MM.1S (cell line): ENCODE measurements around the gene PIK3R1.
"Not testable (repeated sequence)": the region's sequence is repeated elsewhere in the genome, so short reads cannot be mapped to it uniquely, and the experiment has no call there.

Experiments
- DNase-seq: peaks from one replicate; pipeline ENCODE4 v3.0.0-alpha.2; 2015
- H2AFZ ChIP-seq: fragments of 300-600 bp; sonication (generic); 2 replicates; pipeline ENCODE4 v1.6.0; 2016; ENCODE audit warnings: antibody characterized with exemption, low read length
- H3F3A ChIP-seq: fragments of 300-600 bp; sonication (generic); 2 replicates; pipeline ENCODE4 v1.6.1; 2016; ENCODE audit warnings: mild to moderate bottlenecking, antibody characterized with exemption, low read length, moderate library complexity, mixed read lengths; ENCODE audit not compliant: insufficient read depth
- H3K27ac ChIP-seq: fragments of 300-600 bp; sonication (generic); 2 replicates; pipeline ENCODE4 v1.5.1; 2016; ENCODE audit warnings: mild to moderate bottlenecking, low read length
- H3K27me3 ChIP-seq: fragments of 300-600 bp; sonication (generic); replicated peaks from 2 replicates; pipeline ENCODE4 v1.6.0; 2016; ENCODE audit warnings: low read length; ENCODE audit not compliant: insufficient read depth
- H3K36me3 ChIP-seq: fragments of 300-600 bp; sonication (generic); replicated peaks from 2 replicates; pipeline ENCODE4 v1.6.1; 2016; ENCODE audit warnings: mild to moderate bottlenecking, low read length, mixed read lengths; ENCODE audit not compliant: insufficient read depth
- H3K4me1 ChIP-seq: fragments of 300-600 bp; sonication (generic); 2 replicates; pipeline ENCODE4 v1.6.1; 2016; ENCODE audit warnings: low read length, mixed read lengths
- H3K4me2 ChIP-seq: fragments of 300-600 bp; sonication (generic); 2 replicates; pipeline ENCODE4 v1.6.0; 2016; ENCODE audit warnings: low read depth, low read length
- H3K4me3 ChIP-seq: fragments of 300-600 bp; sonication (generic); 2 replicates; pipeline ENCODE4 v1.5.1; 2016; ENCODE audit warnings: low read length, mixed read lengths
- H3K79me2 ChIP-seq: fragments of 300-600 bp; sonication (generic); 2 replicates; pipeline ENCODE4 v1.6.1; 2016; ENCODE audit warnings: mixed run types, low read length, mixed read lengths
- H3K9ac ChIP-seq: fragments of 300-600 bp; sonication (generic); 2 replicates; pipeline ENCODE4 v1.6.1; 2016; ENCODE audit warnings: low read length, mixed read lengths
- H3K9me2 ChIP-seq: fragments of 300-600 bp; sonication (generic); replicated peaks from 2 replicates; pipeline ENCODE4 v1.6.1; 2016; ENCODE audit warnings: mild to moderate bottlenecking, low read length, mixed read lengths; ENCODE audit not compliant: insufficient read depth
- H3K9me3 ChIP-seq: fragments of 300-600 bp; sonication (generic); replicated peaks from 2 replicates; pipeline ENCODE4 v1.6.1; 2016; ENCODE audit warnings: mild to moderate bottlenecking, low read length, mixed read lengths; ENCODE audit not compliant: insufficient read depth
- H4K20me1 ChIP-seq: fragments of 300-600 bp; sonication (generic); 2 replicates; pipeline ENCODE4 v1.6.1; 2016; ENCODE audit warnings: mild to moderate bottlenecking, low read length, moderate library complexity, mixed read lengths; ENCODE audit not compliant: insufficient read depth
- CTCF ChIP-seq: fragments of 300-600 bp; sonication (generic); IDR thresholded peaks from 2 replicates; pipeline ENCODE4 v1.5.1; 2016; ENCODE audit warnings: antibody characterized with exemption, low read length, mixed read lengths
- EZH2 ChIP-seq: fragments of 300-600 bp; sonication (generic); optimal IDR thresholded peaks from 2 replicates; pipeline ENCODE3; 2017; ENCODE audit warnings: low read depth, mild to moderate bottlenecking, antibody characterized with exemption, low read length, mixed read lengths
- EZH2phosphoT487 ChIP-seq: fragments of 300-600 bp; sonication (generic); IDR thresholded peaks from 2 replicates; pipeline ENCODE4 v1.6.1; 2018; ENCODE audit warnings: antibody characterized with exemption, low read length

Gene PIK3R1

GRCh38 chr5:68195137-68195536, 20.4 kb upstream of the PIK3R1 start:
- Histone ChIP-seq H3K4me1 (no peaks in the 10 kb centered on the region), H3K27ac (no peak overlapping the region), H2AFZ (no peak overlapping the region), H3K4me2 (no peak overlapping the region), H3K9me2 (no peaks in the 10 kb centered on the region), H3K79me2 (no peaks in the 10 kb centered on the region), H4K20me1 (no peaks in the 10 kb centered on the region), H3K27me3 (no peaks in the 10 kb centered on the region), H3K36me3 (no peaks in the 10 kb centered on the region), H3K9me3 (no peaks in the 10 kb centered on the region), H3K9ac (no peak overlapping the region), H3F3A (no peaks in the 10 kb centered on the region), H3K4me3 (no peak overlapping the region)
- no peak for DNase-seq
- TF ChIP-seq EZH2 (no peak), EZH2phosphoT487 (no peak), CTCF (no peak)

- no peak overlapping the region for H3K4me2 ChIP-seq
- DNase-seq, result no peak
- no peaks in the 10 kb centered on the region for H4K20me1 ChIP-seq
- no peak overlapping the region for H3K27ac ChIP-seq
- H3K9me2 ChIP-seq, result no peaks in the 10 kb centered on the region
- no peaks in the 10 kb centered on the region for H3K9me3 ChIP-seq
- no peak overlapping the region for H3K4me3 ChIP-seq
- H3K36me3 ChIP-seq, result no peaks in the 10 kb centered on the region
- H3K9ac ChIP-seq, result no peak overlapping the region
- no peak overlapping the region for H2AFZ ChIP-seq
- no peaks in the 10 kb centered on the region for H3F3A ChIP-seq
- no peaks in the 10 kb centered on the region for H3K79me2 ChIP-seq
- no peaks in the 10 kb centered on the region for H3K27me3 ChIP-seq
- TF ChIP-seq CTCF (no peak), EZH2 (no peak), EZH2phosphoT487 (no peak)
- no peaks in the 10 kb centered on the region for H3K4me1 ChIP-seq
Measured at GRCh38 chr5:68196876-68197275, 18.7 kb upstream of the PIK3R1 start.

- Histone ChIP-seq H3K79me2 (no peaks in the 10 kb centered on the region), H3K27ac (no peak overlapping the region), H3F3A (no peaks in the 10 kb centered on the region), H3K4me1 (no peaks in the 10 kb centered on the region), H3K9ac (no peak overlapping the region), H3K36me3 (no peaks in the 10 kb centered on the region), H3K4me2 (no peak overlapping the region), H3K4me3 (no peak overlapping the region), H3K27me3 (no peaks in the 10 kb centered on the region), H3K9me3 (no peaks in the 10 kb centered on the region), H2AFZ (no peak overlapping the region), H4K20me1 (no peaks in the 10 kb centered on the region), H3K9me2 (no peaks in the 10 kb centered on the region)
- peak; percentile 40 for DNase-seq
- TF ChIP-seq CTCF (no peak), EZH2 (no peak), EZH2phosphoT487 (no peak)
Measured at GRCh38 chr5:68200288-68200687, 15.3 kb upstream of the PIK3R1 start.

GRCh38 chr5:68210654-68211053, 4.9 kb upstream of the PIK3R1 start:
- not testable (repeated sequence) for H3K36me3 ChIP-seq, H3K4me1 ChIP-seq, H3K9ac ChIP-seq, H3F3A ChIP-seq, H2AFZ ChIP-seq, H3K27me3 ChIP-seq, H3K9me2 ChIP-seq, H3K4me2 ChIP-seq, H3K79me2 ChIP-seq, H3K4me3 ChIP-seq, H3K27ac ChIP-seq, DNase-seq, H3K9me3 ChIP-seq, H4K20me1 ChIP-seq
